ENCODE results near the gene NKX2-2. TPM values are rescaled to one million over a fixed set of nuclear protein-coding genes. Genes with fewer than 3 reads are reported as not detected.

The NKX2-2 gene
- total RNA-seq, 1 experiment from 2014 or later = 85.1 TPM

DNA sequence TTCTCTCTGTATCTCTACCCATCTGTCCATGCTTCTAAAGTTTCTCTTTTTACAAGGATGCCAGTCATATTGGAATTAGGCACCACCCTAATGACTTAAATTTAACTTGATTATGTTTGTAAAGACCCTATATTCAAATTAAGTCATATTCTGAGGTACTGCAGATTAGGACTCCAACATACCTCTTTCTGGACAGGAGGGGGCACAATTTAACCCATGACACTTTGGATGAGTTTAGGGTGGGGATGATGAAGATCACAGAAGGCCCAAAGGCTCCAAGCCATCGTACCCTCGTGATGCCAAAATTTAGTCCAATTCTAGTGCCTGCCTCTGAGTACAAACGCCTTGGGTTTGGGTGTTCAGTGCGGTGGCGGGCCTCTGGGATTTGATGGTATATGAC, 15.0 kb upstream of the NKX2-2 start:
- intact Hi-C loops (cut with micrococcal nuclease; ENCODE audit: unreplicated experiment) = loop anchor here (2.0 to 5.0 kb wide), 2 partner anchors 42 to 88 kb away; no protein-coding TSS in a partner anchor
- no peak for DNase-seq (ENCODE audit: low spot score)
- Histone ChIP-seq H3K27ac (ENCODE audit: low read depth, low read length, poor library complexity, severe bottlenecking) (no peak overlapping the region), H3K36me3 (ENCODE audit: insufficient read depth, low read length, poor library complexity, severe bottlenecking) (no peaks in the 10 kb centered on the region), H3K27me3 (replicated peaks; ENCODE audit: insufficient read depth, low read depth, low read length, poor library complexity) (no peaks in the 10 kb centered on the region), H3K4me3 (ENCODE audit: low read depth, low read length, poor library complexity, severe bottlenecking) (no peak overlapping the region), H3K4me1 (ENCODE audit: insufficient read depth, low read length, poor library complexity, severe bottlenecking) (peaks cover 16% of the 10 kb centered on the region), H3K9me3 (ENCODE audit: low read depth, low read length, poor library complexity, severe bottlenecking) (no peaks in the 10 kb centered on the region)
- TF ChIP-seq, protein P1, sequence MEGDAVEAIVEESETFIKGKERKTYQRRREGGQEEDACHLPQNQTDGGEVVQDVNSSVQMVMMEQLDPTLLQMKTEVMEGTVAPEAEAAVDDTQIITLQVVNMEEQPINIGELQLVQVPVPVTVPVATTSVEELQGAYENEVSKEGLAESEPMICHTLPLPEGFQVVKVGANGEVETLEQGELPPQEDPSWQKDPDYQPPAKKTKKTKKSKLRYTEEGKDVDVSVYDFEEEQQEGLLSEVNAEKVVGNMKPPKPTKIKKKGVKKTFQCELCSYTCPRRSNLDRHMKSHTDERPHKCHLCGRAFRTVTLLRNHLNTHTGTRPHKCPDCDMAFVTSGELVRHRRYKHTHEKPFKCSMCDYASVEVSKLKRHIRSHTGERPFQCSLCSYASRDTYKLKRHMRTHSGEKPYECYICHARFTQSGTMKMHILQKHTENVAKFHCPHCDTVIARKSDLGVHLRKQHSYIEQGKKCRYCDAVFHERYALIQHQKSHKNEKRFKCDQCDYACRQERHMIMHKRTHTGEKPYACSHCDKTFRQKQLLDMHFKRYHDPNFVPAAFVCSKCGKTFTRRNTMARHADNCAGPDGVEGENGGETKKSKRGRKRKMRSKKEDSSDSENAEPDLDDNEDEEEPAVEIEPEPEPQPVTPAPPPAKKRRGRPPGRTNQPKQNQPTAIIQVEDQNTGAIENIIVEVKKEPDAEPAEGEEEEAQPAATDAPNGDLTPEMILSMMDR (conservative IDR thresholded peaks at IDR 0.05; ENCODE audit: low read depth, low read length) = peak; percentile 32
- TF ChIP-seq EZH2 (IDR thresholded peaks at IDR 0.05; ENCODE audit: borderline replicate concordance, low read depth, low read length, poor library complexity, severe bottlenecking) = no peak
- BruUV-seq (replicated peaks) = no TSS peak
- CTCF ChIA-PET = no interaction called here
- POLR2A ChIA-PET (ENCODE audit: low non-redundant PET) = no interaction called here

DNA sequence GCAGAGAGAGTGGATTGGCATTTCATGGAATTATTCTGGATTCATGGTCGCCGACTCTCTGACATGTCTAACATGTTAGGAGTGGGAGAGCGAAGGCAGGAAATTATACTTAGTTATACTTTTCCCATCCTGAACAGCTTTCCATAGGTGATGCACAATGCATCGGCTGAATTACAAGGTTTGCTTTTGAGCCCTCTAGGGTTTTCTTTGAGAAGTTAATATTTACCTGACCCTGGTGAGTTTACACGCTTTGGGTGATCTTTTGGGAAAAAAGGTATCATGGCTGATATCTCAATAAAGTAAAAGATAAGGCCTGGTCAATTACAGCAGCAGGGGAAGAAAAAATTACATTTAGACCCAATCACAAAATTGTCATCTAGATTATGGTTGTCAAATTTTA, 14.0 kb upstream of the NKX2-2 start:
- DNase-seq (ENCODE audit: low spot score) = no peak
- Histone ChIP-seq H3K27ac (ENCODE audit: low read depth, low read length, poor library complexity, severe bottlenecking) (no peak overlapping the region), H3K9me3 (ENCODE audit: low read depth, low read length, poor library complexity, severe bottlenecking) (no peaks in the 10 kb centered on the region), H3K27me3 (replicated peaks; ENCODE audit: insufficient read depth, low read depth, low read length, poor library complexity) (peaks cover 8% of the 10 kb centered on the region), H3K4me3 (ENCODE audit: low read depth, low read length, poor library complexity, severe bottlenecking) (no peak overlapping the region), H3K36me3 (ENCODE audit: insufficient read depth, low read length, poor library complexity, severe bottlenecking) (no peaks in the 10 kb centered on the region), H3K4me1 (ENCODE audit: insufficient read depth, low read length, poor library complexity, severe bottlenecking) (peaks cover 23% of the 10 kb centered on the region)
- TF ChIP-seq EZH2 (IDR thresholded peaks at IDR 0.05; ENCODE audit: borderline replicate concordance, low read depth, low read length, poor library complexity, severe bottlenecking) = no peak
- TF ChIP-seq, protein P1 (conservative IDR thresholded peaks at IDR 0.05; ENCODE audit: low read depth, low read length) = no peak
- ChIA-PET CTCF (interaction anchor here (1.3 kb wide), 1 partner anchor 88 kb away, joined by 4 read pairs; no protein-coding TSS in a partner anchor), POLR2A (ENCODE audit: low non-redundant PET) (no interaction called here)
- BruUV-seq (replicated peaks) = no TSS peak
- intact Hi-C loops (cut with micrococcal nuclease; ENCODE audit: unreplicated experiment) = loop anchor here (2.0 to 5.0 kb wide), 2 partner anchors 43 to 89 kb away; no protein-coding TSS in a partner anchor

DNA sequence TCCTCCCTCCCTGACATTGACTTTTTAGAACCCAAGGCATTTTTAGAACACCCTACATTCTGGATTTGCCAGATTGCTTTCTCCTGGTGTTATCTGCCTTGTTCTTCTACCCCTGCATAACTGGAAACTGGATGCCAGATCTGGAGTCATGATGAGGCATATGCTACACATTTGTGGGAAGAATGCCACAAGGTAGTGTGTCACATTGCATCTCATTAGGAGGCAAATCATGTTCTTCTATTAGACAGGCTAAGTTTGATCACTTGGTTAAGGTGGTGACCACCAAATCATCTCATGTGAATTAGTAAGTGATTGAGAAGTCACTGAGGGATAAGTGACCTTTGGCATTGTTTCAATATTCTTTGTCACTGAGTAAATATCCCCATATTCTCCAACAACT, 12.9 kb upstream of the NKX2-2 start:
- Histone ChIP-seq H3K9me3 (ENCODE audit: low read depth, low read length, poor library complexity, severe bottlenecking) (no peaks in the 10 kb centered on the region), H3K27me3 (replicated peaks; ENCODE audit: insufficient read depth, low read depth, low read length, poor library complexity) (peaks cover 10% of the 10 kb centered on the region), H3K36me3 (ENCODE audit: insufficient read depth, low read length, poor library complexity, severe bottlenecking) (no peaks in the 10 kb centered on the region), H3K4me1 (ENCODE audit: insufficient read depth, low read length, poor library complexity, severe bottlenecking) (peaks cover 23% of the 10 kb centered on the region), H3K4me3 (ENCODE audit: low read depth, low read length, poor library complexity, severe bottlenecking) (no peak overlapping the region), H3K27ac (ENCODE audit: low read depth, low read length, poor library complexity, severe bottlenecking) (no peak overlapping the region)
- peak; percentile 14 for DNase-seq (ENCODE audit: low spot score)
- TF ChIP-seq EZH2 (IDR thresholded peaks at IDR 0.05; ENCODE audit: borderline replicate concordance, low read depth, low read length, poor library complexity, severe bottlenecking) = no peak
- TF ChIP-seq, protein P1 (conservative IDR thresholded peaks at IDR 0.05; ENCODE audit: low read depth, low read length) = no peak
- ChIA-PET POLR2A (ENCODE audit: low non-redundant PET) (no interaction called here), CTCF (no interaction called here)
- intact Hi-C loops (cut with micrococcal nuclease; ENCODE audit: unreplicated experiment) = loop anchor here (5.0 kb wide), 1 partner anchor 91 kb away; no protein-coding TSS in a partner anchor
- no TSS peak for BruUV-seq (replicated peaks)
